Panc1 (cell line): ENCODE measurements around the gene TRAF2.

ENCODE experiments used
- CTCF ChIP-seq: fragments of 450-650 bp; IDR thresholded peaks from 2 replicates; pipeline ENCODE4 v1.5.1; 2017; ENCODE audit warnings: mild to moderate bottlenecking
- POLR2AphosphoS5 ChIP-seq: IDR thresholded peaks from 2 replicates; pipeline ENCODE4 v1.6.1; 2012; ENCODE audit warnings: mild to moderate bottlenecking, low read depth, low read length, moderate library complexity
- REST ChIP-seq, 2 experiments: IDR thresholded peaks; 2 replicates each; pipeline ENCODE4 v1.6.1; 2011 to 2012; ENCODE audit warnings: low read depth in 2 of 2, control low read depth in 1 of 2, low read length in 1 of 2, mild to moderate bottlenecking in 1 of 2, moderate library complexity in 1 of 2; ENCODE audit not compliant: insufficient read depth in 1 of 2
- SIN3A ChIP-seq: IDR thresholded peaks from 2 replicates; pipeline ENCODE4 v1.6.1; 2012; ENCODE audit warnings: low read depth, mild to moderate bottlenecking, low read length, moderate library complexity, borderline replicate concordance; ENCODE audit not compliant: insufficient read depth

GRCh38 chr9:136964171-136964689, 77.9 kb downstream of the TRAF2 start:
- TF ChIP-seq CTCF: no peak
- no peak for TF ChIP-seq SIN3A
- no peak for TF ChIP-seq POLR2AphosphoS5
- no peak for TF ChIP-seq REST (IDR thresholded peaks at IDR 0.05; ENCODE audit: insufficient read depth in 1 of 2, low read depth in 2 of 2, low read length in 1 of 2)
